ENCODE measurements around the gene WNK2. TPM values are rescaled to one million over a fixed set of nuclear protein-coding genes. Genes with fewer than 3 reads are reported as not detected.

WNK2 gene
- total and polyA plus RNA-seq, 2 donors (not counting 3 experiments of a cell fraction or from before 2014, with no cell fraction given) = not detected

- H3K9ac ChIP-seq (replicated peaks; ENCODE audit: extremely low read depth, insufficient read depth, low read length) = no peak overlapping the region
- peak; percentile 60 to 67 for TF ChIP-seq CTCF (IDR thresholded peaks at IDR 0.05; ENCODE audit: extremely low read depth in 1 of 2, insufficient read depth in 1 of 2, low read depth in 1 of 2, low read length in 2 of 2)
- no peak for TF ChIP-seq JUN (IDR thresholded peaks at IDR 0.05; ENCODE audit: borderline replicate concordance, insufficient read depth, insufficient read length, low read depth)
- no peaks in the 10 kb centered on the region for H3K79me2 ChIP-seq (ENCODE audit: control insufficient read depth, insufficient read depth, low read length)
- H3K27ac ChIP-seq (ENCODE audit: insufficient read depth, low read depth, low read length) = no peak overlapping the region
- POLR2A ChIA-PET = no interaction called here
- FAIRE-seq = peak; percentile 59
- BruUV-seq (replicated peaks) = no TSS peak
- intact Hi-C loops (cut with micrococcal nuclease) = no loop called here
- H3K4me2 ChIP-seq (ENCODE audit: insufficient read depth, low read length) = no peak overlapping the region
- peak; percentile 38 for DNase-seq (ENCODE audit: low read depth, low spot score)
- H3K27me3 ChIP-seq (ENCODE audit: control insufficient read depth in 2 of 2, insufficient read depth in 2 of 2, low read length in 2 of 2) = no peaks in the 10 kb centered on the region
- H3K9me3 ChIP-seq (replicated peaks; ENCODE audit: control insufficient read depth, insufficient read depth, low read length) = no peaks in the 10 kb centered on the region
- no peak overlapping the region for H2AFZ ChIP-seq (ENCODE audit: low read depth, low read length)
- H3K9me1 ChIP-seq (replicated peaks; ENCODE audit: control insufficient read depth, extremely low read depth, insufficient read depth, low read length) = no peaks in the 10 kb centered on the region
- CTCF ChIA-PET = interaction anchor here (0.6 to 2.3 kb wide), 21 partner anchors 9 to 529 kb away, joined by 3 to 20 read pairs (median 4); partner anchors contain the start of gene NINJ1
- no peaks in the 10 kb centered on the region for H3K36me3 ChIP-seq (ENCODE audit: control insufficient read depth in 2 of 2, extremely low read depth in 1 of 2, insufficient read depth in 2 of 2, low read length in 2 of 2)
- no peak overlapping the region for H3K4me3 ChIP-seq (replicated peaks in 1 of 3; ENCODE audit: insufficient read depth in 1 of 3, low read depth in 1 of 3, low read length in 3 of 3)
- no peaks in the 10 kb centered on the region for H4K20me1 ChIP-seq (replicated peaks; ENCODE audit: control insufficient read depth, extremely low read depth, insufficient read depth, low read length)
- dilution Hi-C loops (cut with MboI; ENCODE audit: extremely low pct_ligation_motif_present, low sequenced_read_pairs) = no loop called here
- H3K4me1 ChIP-seq (ENCODE audit: control insufficient read depth, extremely low read depth, insufficient read depth, low read length) = no peaks in the 10 kb centered on the region
These were observed 29.5 kb upstream of the WNK2 start for GRCh38 chr9:93154293-93154903.

DNA sequence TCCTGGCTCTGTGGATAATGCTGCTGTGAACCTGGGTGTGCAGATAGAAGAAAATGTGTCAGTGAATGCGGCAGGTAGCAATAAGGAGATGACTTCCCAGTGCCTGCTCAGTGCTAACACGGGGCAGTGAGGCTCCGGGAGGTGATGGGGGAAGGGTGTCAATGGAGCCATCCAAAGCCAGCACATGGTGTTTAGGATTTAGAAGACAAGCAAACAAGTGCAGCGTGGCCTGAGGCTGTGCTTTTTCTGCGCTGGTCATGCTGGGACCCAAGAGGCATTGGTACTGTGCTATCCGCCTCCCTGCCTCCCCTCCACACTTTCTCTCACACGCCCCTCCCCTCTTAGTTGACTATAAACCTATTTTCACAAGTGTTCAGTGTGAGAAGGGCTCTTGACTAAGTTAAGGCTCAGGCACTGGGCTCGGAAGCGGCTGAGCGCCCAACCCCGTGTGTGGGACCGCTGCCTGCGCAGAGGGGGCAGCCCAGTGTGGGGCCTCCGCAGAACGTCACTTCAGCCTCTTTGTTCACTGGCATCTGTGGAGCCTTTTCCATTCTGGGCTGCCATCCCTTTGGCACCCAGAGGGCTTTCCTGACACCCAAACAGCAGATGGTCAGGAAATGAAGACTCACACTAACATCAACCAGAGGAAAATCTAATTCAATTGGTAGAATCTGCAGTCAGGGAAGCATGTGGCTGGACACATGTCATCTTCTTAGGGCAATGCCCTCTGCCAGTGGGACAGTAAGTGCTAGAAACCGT, 28.0 kb upstream of the WNK2 start:
- Histone ChIP-seq H3K27ac (ENCODE audit: insufficient read depth, low read depth, low read length) (no peak overlapping the region), H2AFZ (ENCODE audit: low read depth, low read length) (no peak overlapping the region), H3K9me3 (replicated peaks; ENCODE audit: control insufficient read depth, insufficient read depth, low read length) (no peaks in the 10 kb centered on the region), H3K4me2 (ENCODE audit: insufficient read depth, low read length) (no peak overlapping the region), H4K20me1 (replicated peaks; ENCODE audit: control insufficient read depth, extremely low read depth, insufficient read depth, low read length) (no peaks in the 10 kb centered on the region), H3K36me3 (ENCODE audit: control insufficient read depth in 2 of 2, extremely low read depth in 1 of 2, insufficient read depth in 2 of 2, low read length in 2 of 2) (no peaks in the 10 kb centered on the region), H3K9me1 (replicated peaks; ENCODE audit: control insufficient read depth, extremely low read depth, insufficient read depth, low read length) (no peaks in the 10 kb centered on the region), H3K27me3 (ENCODE audit: control insufficient read depth in 2 of 2, insufficient read depth in 2 of 2, low read length in 2 of 2) (no peaks in the 10 kb centered on the region), H3K4me1 (ENCODE audit: control insufficient read depth, extremely low read depth, insufficient read depth, low read length) (no peaks in the 10 kb centered on the region), H3K4me3 (replicated peaks in 1 of 3; ENCODE audit: insufficient read depth in 1 of 3, low read depth in 1 of 3, low read length in 3 of 3) (no peak overlapping the region), H3K79me2 (ENCODE audit: control insufficient read depth, insufficient read depth, low read length) (no peaks in the 10 kb centered on the region), H3K9ac (replicated peaks; ENCODE audit: extremely low read depth, insufficient read depth, low read length) (no peak overlapping the region)
- CTCF ChIA-PET = interaction anchor here (1.0 to 2.9 kb wide), 6 partner anchors 15 to 152 kb away, joined by 3 to 12 read pairs (median 4); no protein-coding TSS in a partner anchor
- DNase-seq (ENCODE audit: low read depth, low spot score) (no peak), FAIRE-seq (no peak)
- POLR2A ChIA-PET = no interaction called here
- BruUV-seq (replicated peaks) = no TSS peak
- dilution Hi-C loops (cut with MboI; ENCODE audit: extremely low pct_ligation_motif_present, low sequenced_read_pairs) = no loop called here
- no peak for TF ChIP-seq GATA2 (IDR thresholded peaks at IDR 0.05; ENCODE audit: insufficient read depth, insufficient read length, low read depth, low read length)
- no peak for TF ChIP-seq JUN (IDR thresholded peaks at IDR 0.05; ENCODE audit: borderline replicate concordance, insufficient read depth, insufficient read length, low read depth)
- TF ChIP-seq CTCF (IDR thresholded peaks at IDR 0.05; ENCODE audit: extremely low read depth in 1 of 2, insufficient read depth in 1 of 2, low read depth in 1 of 2, low read length in 2 of 2) = no peak
- TF ChIP-seq MYC (IDR thresholded peaks at IDR 0.05; ENCODE audit: low read depth, low read length) = no peak
- intact Hi-C loops (cut with micrococcal nuclease) = no loop called here

All from endothelial cell of umbilical vein (primary cell).